ENCODE results near the gene BASP1.

Gene BASP1

DNA sequence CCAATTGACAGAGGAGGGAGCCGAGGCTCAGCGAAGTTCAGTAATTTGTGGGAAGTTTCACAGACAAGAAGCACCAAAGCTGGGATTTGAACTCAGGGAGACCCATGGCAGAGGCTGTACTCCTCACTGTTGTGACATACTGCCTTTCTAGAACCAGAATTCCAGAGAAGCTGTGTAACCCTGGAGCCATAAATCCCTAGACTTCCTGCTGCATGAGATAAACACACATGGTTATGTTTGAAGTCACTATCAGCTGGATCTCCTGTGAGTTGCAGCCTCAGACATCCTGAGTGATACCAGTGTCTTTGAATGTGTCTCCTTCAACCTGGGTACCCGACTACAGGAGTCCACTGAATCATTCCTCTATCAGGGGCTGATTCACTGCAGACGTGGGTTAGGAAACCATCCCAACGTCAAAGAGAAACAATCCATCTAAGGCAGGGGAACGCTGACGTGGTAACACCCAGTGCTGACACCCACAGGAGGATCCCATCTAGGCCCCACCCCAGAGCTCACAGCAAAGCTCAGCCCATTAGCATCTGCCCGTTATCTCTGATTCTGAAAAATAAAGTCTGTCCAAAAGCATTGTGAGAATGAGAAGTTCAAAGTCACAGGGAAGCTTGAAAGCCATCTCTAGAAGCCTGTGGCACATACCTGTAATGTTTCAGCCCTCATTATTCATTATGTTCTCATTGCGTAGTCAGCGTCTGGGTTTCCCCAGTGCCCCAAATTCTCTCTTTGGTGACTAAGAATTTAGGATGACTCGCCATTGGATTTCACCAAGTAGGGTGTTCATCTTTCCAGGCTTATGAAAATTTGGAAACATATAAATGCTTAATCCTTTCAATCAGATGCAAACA lies 36.3 kb upstream of the BASP1 start:
- H3K27ac ChIP-seq (replicated peaks) = no peak overlapping the region
- DNase-seq (ENCODE audit: low read depth in 1 of 2, low spot score in 1 of 2) = no peak
- H3K27me3 ChIP-seq (ENCODE audit: insufficient read depth, poor library complexity, severe bottlenecking) = no peaks in the 10 kb centered on the region
- no peak overlapping the region for H3K4me3 ChIP-seq (replicated peaks; ENCODE audit: insufficient read depth, low read length)
- TF ChIP-seq GABPA (IDR thresholded peaks at IDR 0.05; ENCODE audit: low read depth) = no peak
- no peak for TF ChIP-seq SPI1 (IDR thresholded peaks at IDR 0.05; ENCODE audit: borderline replicate concordance, low read depth)
- TF ChIP-seq, protein P1, sequence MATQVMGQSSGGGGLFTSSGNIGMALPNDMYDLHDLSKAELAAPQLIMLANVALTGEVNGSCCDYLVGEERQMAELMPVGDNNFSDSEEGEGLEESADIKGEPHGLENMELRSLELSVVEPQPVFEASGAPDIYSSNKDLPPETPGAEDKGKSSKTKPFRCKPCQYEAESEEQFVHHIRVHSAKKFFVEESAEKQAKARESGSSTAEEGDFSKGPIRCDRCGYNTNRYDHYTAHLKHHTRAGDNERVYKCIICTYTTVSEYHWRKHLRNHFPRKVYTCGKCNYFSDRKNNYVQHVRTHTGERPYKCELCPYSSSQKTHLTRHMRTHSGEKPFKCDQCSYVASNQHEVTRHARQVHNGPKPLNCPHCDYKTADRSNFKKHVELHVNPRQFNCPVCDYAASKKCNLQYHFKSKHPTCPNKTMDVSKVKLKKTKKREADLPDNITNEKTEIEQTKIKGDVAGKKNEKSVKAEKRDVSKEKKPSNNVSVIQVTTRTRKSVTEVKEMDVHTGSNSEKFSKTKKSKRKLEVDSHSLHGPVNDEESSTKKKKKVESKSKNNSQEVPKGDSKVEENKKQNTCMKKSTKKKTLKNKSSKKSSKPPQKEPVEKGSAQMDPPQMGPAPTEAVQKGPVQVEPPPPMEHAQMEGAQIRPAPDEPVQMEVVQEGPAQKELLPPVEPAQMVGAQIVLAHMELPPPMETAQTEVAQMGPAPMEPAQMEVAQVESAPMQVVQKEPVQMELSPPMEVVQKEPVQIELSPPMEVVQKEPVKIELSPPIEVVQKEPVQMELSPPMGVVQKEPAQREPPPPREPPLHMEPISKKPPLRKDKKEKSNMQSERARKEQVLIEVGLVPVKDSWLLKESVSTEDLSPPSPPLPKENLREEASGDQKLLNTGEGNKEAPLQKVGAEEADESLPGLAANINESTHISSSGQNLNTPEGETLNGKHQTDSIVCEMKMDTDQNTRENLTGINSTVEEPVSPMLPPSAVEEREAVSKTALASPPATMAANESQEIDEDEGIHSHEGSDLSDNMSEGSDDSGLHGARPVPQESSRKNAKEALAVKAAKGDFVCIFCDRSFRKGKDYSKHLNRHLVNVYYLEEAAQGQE (IDR thresholded peaks at IDR 0.05; ENCODE audit: insufficient replicate concordance, low read depth) = no peak
- TF ChIP-seq POLR2AphosphoS5 (IDR thresholded peaks at IDR 0.05; ENCODE audit: low read depth) = no peak
- no peak for TF ChIP-seq CTCF (IDR thresholded peaks at IDR 0.05; ENCODE audit: insufficient read depth, low read length)

DNA sequence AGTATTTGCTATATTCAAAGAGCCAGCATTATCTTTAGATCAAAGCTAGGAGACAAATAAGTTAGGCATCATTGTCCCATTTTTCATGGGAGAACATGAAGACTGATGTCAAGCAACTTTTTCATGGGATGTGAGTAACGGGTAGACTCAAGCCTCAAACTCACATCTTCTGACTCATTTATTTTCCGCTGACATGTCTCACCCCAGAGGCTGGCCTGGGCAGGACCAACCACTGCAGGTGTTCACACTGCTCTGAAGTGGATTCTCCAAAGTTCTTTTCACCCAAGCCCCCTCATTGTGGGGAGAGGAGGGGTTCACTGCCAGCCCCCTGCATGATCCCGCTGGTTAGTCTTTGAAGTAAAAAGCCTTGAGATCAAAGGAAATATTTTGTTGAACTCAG lies 34.9 kb upstream of the BASP1 start:
- no peak for TF ChIP-seq SPI1 (IDR thresholded peaks at IDR 0.05; ENCODE audit: borderline replicate concordance, low read depth)
- TF ChIP-seq, protein P1 (IDR thresholded peaks at IDR 0.05; ENCODE audit: insufficient replicate concordance, low read depth) = no peak
- TF ChIP-seq GABPA (IDR thresholded peaks at IDR 0.05; ENCODE audit: low read depth) = no peak
- no peak for TF ChIP-seq POLR2AphosphoS5 (IDR thresholded peaks at IDR 0.05; ENCODE audit: low read depth)
- TF ChIP-seq CTCF (IDR thresholded peaks at IDR 0.05; ENCODE audit: insufficient read depth, low read length) = no peak
- Histone ChIP-seq H3K27me3 (ENCODE audit: insufficient read depth, poor library complexity, severe bottlenecking) (no peaks in the 10 kb centered on the region), H3K27ac (replicated peaks) (no peak overlapping the region), H3K4me3 (replicated peaks; ENCODE audit: insufficient read depth, low read length) (no peak overlapping the region)
- no peak for DNase-seq (ENCODE audit: low read depth in 1 of 2, low spot score in 1 of 2)

GRCh38 chr5:17182981-17183380 lies 34.5 kb upstream of the BASP1 start:
- Histone ChIP-seq H3K4me3 (replicated peaks; ENCODE audit: insufficient read depth, low read length) (no peak overlapping the region), H3K27me3 (ENCODE audit: insufficient read depth, poor library complexity, severe bottlenecking) (no peaks in the 10 kb centered on the region), H3K27ac (replicated peaks) (no peak overlapping the region)
- no peak for TF ChIP-seq CTCF (IDR thresholded peaks at IDR 0.05; ENCODE audit: insufficient read depth, low read length)
- TF ChIP-seq SPI1 (IDR thresholded peaks at IDR 0.05; ENCODE audit: borderline replicate concordance, low read depth) = no peak
- TF ChIP-seq POLR2AphosphoS5 (IDR thresholded peaks at IDR 0.05; ENCODE audit: low read depth) = no peak
- TF ChIP-seq, protein P1 (IDR thresholded peaks at IDR 0.05; ENCODE audit: insufficient replicate concordance, low read depth) = no peak
- no peak for TF ChIP-seq GABPA (IDR thresholded peaks at IDR 0.05; ENCODE audit: low read depth)
- DNase-seq (ENCODE audit: low read depth in 1 of 2, low spot score in 1 of 2) = no peak
